ENCODE results near the gene DARS2.
A peak's percentile ranks its signal among the peaks of the same experiment; 100 is the strongest.
"Not testable (repeated sequence)": the region's sequence is repeated elsewhere in the genome, so short reads cannot be mapped to it uniquely, and the experiment has no call there.

DARS2 gene

DNA sequence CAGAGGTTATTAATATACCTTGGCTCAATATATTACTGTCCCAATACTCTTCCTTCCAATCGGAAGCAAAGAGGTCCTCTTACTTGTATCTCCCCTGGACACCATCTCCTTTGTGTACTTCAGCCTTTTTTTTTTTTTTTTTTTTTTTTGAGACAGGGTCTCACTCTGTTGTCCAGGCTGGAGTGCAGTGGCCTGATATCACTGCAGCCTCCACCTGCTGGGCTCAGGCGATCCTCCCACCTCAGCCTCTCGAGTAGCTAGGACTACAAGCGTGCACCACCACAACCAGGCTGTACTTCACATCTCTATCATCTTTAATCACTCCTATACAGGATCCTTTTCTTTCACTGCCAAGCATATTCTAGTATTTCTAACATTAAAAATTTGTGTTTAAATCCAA is 2.8 kb upstream of the DARS2 start:
- Histone ChIP-seq H3K4me3 (ENCODE audit: low read depth in 1 of 2, low read length in 2 of 2) (no peak overlapping the region), H3K27me3 (ENCODE audit: control insufficient read depth in 1 of 2, insufficient read depth in 2 of 2, low read length in 2 of 2) (no peaks in the 10 kb centered on the region), H3K9me3 (ENCODE audit: control insufficient read depth in 1 of 2, low read length in 2 of 2) (no peaks in the 10 kb centered on the region), H3K36me3 (ENCODE audit: control insufficient read depth in 1 of 2, insufficient read depth in 2 of 2, low read length in 2 of 2) (peaks cover 0 to 3% of the 10 kb centered on the region in 2 donors), H3K27ac (ENCODE audit: low read depth, low read length) (no peak overlapping the region), H3K9ac (ENCODE audit: low read depth in 1 of 2, low read length in 2 of 2) (no peak overlapping the region), H3K4me1 (ENCODE audit: control insufficient read depth in 1 of 2, insufficient read depth in 2 of 2, low read length in 2 of 2) (peaks cover 9 to 12% of the 10 kb centered on the region in 2 donors)

DNA sequence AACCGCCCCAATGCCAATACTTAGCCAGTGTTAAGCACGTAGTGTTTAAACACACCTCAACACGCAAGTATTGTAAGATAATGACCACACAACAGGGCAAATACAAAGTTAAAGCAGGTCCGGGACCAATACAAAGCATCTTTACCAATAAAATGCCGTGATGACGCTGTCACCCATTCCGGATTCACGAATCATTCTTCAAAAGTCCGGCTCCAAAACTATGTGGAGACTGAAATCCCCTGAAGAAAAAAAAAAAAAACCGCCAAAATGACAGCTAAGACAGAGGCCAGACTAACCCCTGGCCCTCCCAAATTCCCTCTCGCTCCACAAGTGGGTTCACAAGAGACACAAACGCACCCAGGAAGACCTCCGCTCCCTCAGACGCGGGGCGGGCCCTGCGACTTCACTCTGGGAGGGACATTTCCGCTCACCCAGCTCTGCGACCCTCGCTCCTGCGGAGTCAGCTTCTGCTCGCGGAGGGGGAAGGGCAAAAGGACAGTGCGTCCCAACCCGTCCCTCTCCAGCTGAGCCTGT is 625 bp upstream of the DARS2 start:
- H3K9me3 ChIP-seq (ENCODE audit: control insufficient read depth in 1 of 2, low read length in 2 of 2) = no peaks in the 10 kb centered on the region
- peaks cover 0 to 1% of the 10 kb centered on the region in 2 donors for H3K36me3 ChIP-seq (ENCODE audit: control insufficient read depth in 1 of 2, insufficient read depth in 2 of 2, low read length in 2 of 2)
- H3K9ac ChIP-seq (ENCODE audit: low read depth in 1 of 2, low read length in 2 of 2) = peak overlapping the region; percentile 71 to 87
- H3K27ac ChIP-seq (ENCODE audit: low read depth, low read length) = peak overlapping the region; percentile 33
- H3K4me3 ChIP-seq (ENCODE audit: low read depth in 1 of 2, low read length in 2 of 2) = peak overlapping the region; percentile 85 to 92
- H3K27me3 ChIP-seq (ENCODE audit: control insufficient read depth in 1 of 2, insufficient read depth in 2 of 2, low read length in 2 of 2) = no peaks in the 10 kb centered on the region
- H3K4me1 ChIP-seq (ENCODE audit: control insufficient read depth in 1 of 2, insufficient read depth in 2 of 2, low read length in 2 of 2) = peaks cover 9 to 12% of the 10 kb centered on the region in 2 donors

DNA sequence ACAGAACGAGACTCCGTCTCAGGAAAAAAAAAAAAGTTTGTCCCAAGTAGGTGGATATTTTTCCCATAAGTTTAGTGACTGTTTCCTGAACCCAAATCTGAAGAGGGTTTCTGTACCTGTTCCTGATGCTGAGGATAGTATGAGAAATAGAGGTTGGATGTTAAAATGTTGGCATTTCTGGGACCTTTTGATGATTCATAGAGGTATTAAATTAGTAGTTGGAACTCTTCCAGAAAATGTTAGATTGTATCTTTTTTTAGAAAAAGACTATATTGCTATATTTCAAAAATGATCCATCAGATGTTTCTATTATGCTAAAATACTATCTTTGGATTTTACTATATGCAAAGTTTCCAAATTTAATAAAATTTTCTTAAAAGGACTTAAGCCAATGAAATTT is 3.1 kb downstream of the DARS2 start:
- peaks cover 0 to 8% of the 10 kb centered on the region in 2 donors for H3K36me3 ChIP-seq (ENCODE audit: control insufficient read depth in 1 of 2, insufficient read depth in 2 of 2, low read length in 2 of 2)
- H3K9ac ChIP-seq (ENCODE audit: low read depth in 1 of 2, low read length in 2 of 2) = no peak overlapping the region
- H3K4me3 ChIP-seq (ENCODE audit: low read depth in 1 of 2, low read length in 2 of 2) = no peak overlapping the region
- H3K4me1 ChIP-seq (ENCODE audit: control insufficient read depth in 1 of 2, insufficient read depth in 2 of 2, low read length in 2 of 2) = peaks cover 9 to 12% of the 10 kb centered on the region in 2 donors
- H3K9me3 ChIP-seq (ENCODE audit: control insufficient read depth in 1 of 2, low read length in 2 of 2) = no peaks in the 10 kb centered on the region
- H3K27me3 ChIP-seq (ENCODE audit: control insufficient read depth in 1 of 2, insufficient read depth in 2 of 2, low read length in 2 of 2) = no peaks in the 10 kb centered on the region
- H3K27ac ChIP-seq (ENCODE audit: low read depth, low read length) = no peak overlapping the region

DNA sequence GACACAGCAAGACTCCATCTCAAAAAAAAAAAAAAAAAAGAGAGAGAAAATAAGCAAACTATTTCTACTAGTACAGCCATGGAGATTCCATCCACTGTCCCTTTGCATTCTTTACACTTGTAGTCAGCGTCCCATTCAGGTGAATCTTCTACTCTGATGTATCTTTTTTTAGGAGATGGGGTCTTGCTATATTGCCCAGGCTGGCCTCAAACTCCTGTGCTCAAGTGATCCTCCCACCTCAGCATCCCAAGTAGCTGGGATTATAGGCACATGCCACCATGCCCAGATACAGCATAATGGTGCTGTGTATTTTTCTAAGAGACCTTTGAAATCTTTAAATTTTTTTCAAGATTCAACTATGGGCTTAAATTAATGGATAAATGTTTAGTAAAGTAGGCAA is 8.3 kb downstream of the DARS2 start:
- peaks cover 5 to 26% of the 10 kb centered on the region in 2 donors for H3K36me3 ChIP-seq (ENCODE audit: control insufficient read depth in 1 of 2, insufficient read depth in 2 of 2, low read length in 2 of 2)
- no peaks in the 10 kb centered on the region for H3K4me1 ChIP-seq (ENCODE audit: control insufficient read depth in 1 of 2, insufficient read depth in 2 of 2, low read length in 2 of 2)

DNA sequence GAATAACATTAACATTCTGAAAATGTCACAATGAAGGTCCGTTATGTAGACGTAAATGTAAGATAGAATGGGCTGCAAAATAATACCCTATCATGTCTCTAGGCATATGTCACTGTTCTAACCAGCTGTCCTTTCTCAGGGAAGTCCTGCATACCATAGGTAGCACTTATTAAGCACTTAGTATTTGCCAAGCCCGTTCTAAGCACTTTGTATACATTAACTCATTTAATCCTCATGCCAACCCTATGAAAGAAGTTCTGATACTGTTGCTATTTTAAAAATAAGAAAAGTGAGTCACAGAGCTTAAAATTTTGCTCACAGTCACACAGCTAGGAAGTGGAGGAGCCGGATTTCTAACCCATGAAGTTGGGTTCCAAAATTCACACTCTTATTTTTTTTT is 27.6 kb downstream of the DARS2 start:
- H3K27me3 ChIP-seq (ENCODE audit: control insufficient read depth in 1 of 2, insufficient read depth in 2 of 2, low read length in 2 of 2) = no peaks in the 10 kb centered on the region
- no peaks in the 10 kb centered on the region for H3K4me1 ChIP-seq (ENCODE audit: control insufficient read depth in 1 of 2, insufficient read depth in 2 of 2, low read length in 2 of 2)
- H3K27ac ChIP-seq (ENCODE audit: low read depth, low read length) = no peak overlapping the region
- no peak overlapping the region for H3K9ac ChIP-seq (ENCODE audit: low read depth in 1 of 2, low read length in 2 of 2)
- no peak overlapping the region for H3K4me3 ChIP-seq (ENCODE audit: low read depth in 1 of 2, low read length in 2 of 2)
- no peaks in the 10 kb centered on the region for H3K9me3 ChIP-seq (ENCODE audit: control insufficient read depth in 1 of 2, low read length in 2 of 2)
- peaks cover 5 to 30% of the 10 kb centered on the region in 2 donors for H3K36me3 ChIP-seq (ENCODE audit: control insufficient read depth in 1 of 2, insufficient read depth in 2 of 2, low read length in 2 of 2)

More for the DNA sequence above, 8.3 kb downstream of the DARS2 start:
- no peaks in the 10 kb centered on the region for H3K27me3 ChIP-seq (ENCODE audit: control insufficient read depth in 1 of 2, insufficient read depth in 2 of 2, low read length in 2 of 2)
- H3K27ac ChIP-seq (ENCODE audit: low read depth, low read length) = no peak overlapping the region
- H3K9ac ChIP-seq (ENCODE audit: low read depth in 1 of 2, low read length in 2 of 2) = no peak overlapping the region
- H3K4me3 ChIP-seq (ENCODE audit: low read depth in 1 of 2, low read length in 2 of 2) = no peak overlapping the region
- H3K9me3 ChIP-seq (ENCODE audit: control insufficient read depth in 1 of 2, low read length in 2 of 2) = no peaks in the 10 kb centered on the region

DNA sequence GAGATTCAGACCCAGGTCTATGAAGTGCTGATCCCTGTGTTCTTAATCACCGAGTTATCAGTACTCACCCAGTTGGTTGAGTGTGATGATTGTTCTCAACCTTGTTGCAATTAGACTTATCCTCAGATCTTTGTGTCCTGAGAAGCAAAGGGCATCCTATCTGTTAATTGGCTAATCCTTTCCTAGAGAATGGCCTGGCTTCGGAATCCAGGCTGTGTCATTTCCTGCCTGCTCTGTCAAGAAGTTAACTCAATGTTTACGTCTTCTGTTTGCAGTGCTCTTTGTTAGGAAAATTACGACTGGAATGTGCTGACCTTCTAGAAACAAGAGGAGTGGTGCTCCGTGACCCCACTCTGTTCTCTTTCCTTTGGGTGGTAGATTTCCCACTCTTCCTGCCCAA is 28.6 kb downstream of the DARS2 start:
- H3K9ac ChIP-seq (ENCODE audit: low read depth in 1 of 2, low read length in 2 of 2) = no peak overlapping the region
- H3K27ac ChIP-seq (ENCODE audit: low read depth, low read length) = peak overlapping the region; percentile 8
- H3K4me3 ChIP-seq (ENCODE audit: low read depth in 1 of 2, low read length in 2 of 2) = no peak overlapping the region
- H3K9me3 ChIP-seq (ENCODE audit: control insufficient read depth in 1 of 2, low read length in 2 of 2) = no peaks in the 10 kb centered on the region
- H3K36me3 ChIP-seq (ENCODE audit: control insufficient read depth in 1 of 2, insufficient read depth in 2 of 2, low read length in 2 of 2) = peaks cover 10 to 39% of the 10 kb centered on the region in 2 donors
- H3K27me3 ChIP-seq (ENCODE audit: control insufficient read depth in 1 of 2, insufficient read depth in 2 of 2, low read length in 2 of 2) = no peaks in the 10 kb centered on the region
- no peaks in the 10 kb centered on the region for H3K4me1 ChIP-seq (ENCODE audit: control insufficient read depth in 1 of 2, insufficient read depth in 2 of 2, low read length in 2 of 2)

DNA sequence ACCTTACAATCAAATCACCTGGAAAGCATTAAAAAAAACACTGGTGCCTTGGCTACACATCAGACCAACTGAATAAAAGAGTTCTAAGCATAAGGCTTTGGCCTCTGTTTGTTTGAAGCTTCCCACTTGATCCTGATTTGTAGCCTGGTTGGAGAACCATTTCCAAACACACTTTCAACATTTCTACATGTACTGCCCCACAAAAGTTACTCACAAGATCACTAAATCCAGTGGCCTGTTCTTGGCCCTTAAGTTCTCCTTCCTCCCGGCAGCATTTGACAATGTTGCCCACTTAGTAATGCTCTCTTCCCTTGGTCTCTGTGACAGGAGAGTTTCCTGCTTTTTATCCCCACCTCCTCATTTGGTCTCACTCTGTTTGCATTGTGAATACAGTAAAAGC is 31.5 kb downstream of the DARS2 start:
- H3K27me3 ChIP-seq (ENCODE audit: control insufficient read depth in 1 of 2, insufficient read depth in 2 of 2, low read length in 2 of 2) = no peaks in the 10 kb centered on the region
- no peak overlapping the region for H3K27ac ChIP-seq (ENCODE audit: low read depth, low read length)
- H3K9me3 ChIP-seq (ENCODE audit: control insufficient read depth in 1 of 2, low read length in 2 of 2) = no peaks in the 10 kb centered on the region
- H3K9ac ChIP-seq (ENCODE audit: low read depth in 1 of 2, low read length in 2 of 2) = no peak overlapping the region
- H3K36me3 ChIP-seq (ENCODE audit: control insufficient read depth in 1 of 2, insufficient read depth in 2 of 2, low read length in 2 of 2) = peaks cover 10 to 41% of the 10 kb centered on the region in 2 donors
- no peaks in the 10 kb centered on the region for H3K4me1 ChIP-seq (ENCODE audit: control insufficient read depth in 1 of 2, insufficient read depth in 2 of 2, low read length in 2 of 2)
- H3K4me3 ChIP-seq (ENCODE audit: low read depth in 1 of 2, low read length in 2 of 2) = no peak overlapping the region

DNA sequence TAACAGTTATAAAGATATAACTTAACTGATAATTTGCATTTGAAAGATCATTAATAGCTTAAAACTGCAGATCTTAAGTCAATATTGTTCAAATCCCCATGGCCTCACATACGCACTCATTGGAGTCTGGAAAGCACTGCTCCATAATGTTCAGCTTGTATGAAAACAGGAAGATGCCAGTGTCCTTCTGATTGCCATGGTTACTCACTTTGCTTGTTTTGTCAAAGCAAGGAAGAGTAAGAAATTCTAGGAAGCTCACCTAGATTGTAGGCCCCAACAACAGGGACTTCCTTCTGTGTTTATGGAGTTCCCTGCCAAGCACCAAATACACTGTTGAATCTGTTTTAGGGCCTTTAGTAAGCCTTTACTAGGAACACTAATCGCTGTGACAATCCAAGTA is 32.4 kb downstream of the DARS2 start:
- Histone ChIP-seq H3K4me1 (ENCODE audit: control insufficient read depth in 1 of 2, insufficient read depth in 2 of 2, low read length in 2 of 2) (no peaks in the 10 kb centered on the region), H3K36me3 (ENCODE audit: control insufficient read depth in 1 of 2, insufficient read depth in 2 of 2, low read length in 2 of 2) (peaks cover 10 to 41% of the 10 kb centered on the region in 2 donors), H3K27ac (ENCODE audit: low read depth, low read length) (no peak overlapping the region), H3K9ac (ENCODE audit: low read depth in 1 of 2, low read length in 2 of 2) (no peak overlapping the region), H3K27me3 (ENCODE audit: control insufficient read depth in 1 of 2, insufficient read depth in 2 of 2, low read length in 2 of 2) (no peaks in the 10 kb centered on the region), H3K9me3 (ENCODE audit: control insufficient read depth in 1 of 2, low read length in 2 of 2) (no peaks in the 10 kb centered on the region), H3K4me3 (ENCODE audit: low read depth in 1 of 2, low read length in 2 of 2) (no peak overlapping the region)

DNA sequence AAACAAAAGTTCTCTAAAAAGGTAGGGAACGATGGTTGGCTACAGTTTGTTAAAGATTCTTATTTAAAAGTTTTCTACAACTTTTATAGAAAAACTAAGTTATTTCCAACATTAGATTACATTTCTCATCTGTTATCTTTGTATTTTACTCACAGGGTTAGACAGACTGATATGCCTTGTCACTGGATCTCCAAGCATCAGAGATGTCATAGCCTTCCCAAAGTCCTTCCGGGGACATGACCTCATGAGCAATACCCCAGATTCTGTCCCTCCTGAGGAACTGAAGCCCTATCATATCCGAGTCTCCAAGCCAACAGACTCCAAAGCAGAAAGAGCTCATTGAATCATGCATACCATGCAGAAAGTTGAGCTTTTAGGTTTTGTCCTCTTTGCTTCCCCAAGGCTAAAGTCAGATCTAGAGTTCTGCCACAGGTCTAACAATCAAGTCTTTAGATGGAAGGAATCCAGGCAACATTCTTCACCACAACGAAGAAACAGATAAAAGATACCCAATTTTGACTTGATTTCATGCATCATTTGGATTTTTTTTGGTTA is 33.0 kb downstream of the DARS2 start:
- Histone ChIP-seq H3K4me1 (ENCODE audit: control insufficient read depth in 1 of 2, insufficient read depth in 2 of 2, low read length in 2 of 2) (no peaks in the 10 kb centered on the region), H3K36me3 (ENCODE audit: control insufficient read depth in 1 of 2, insufficient read depth in 2 of 2, low read length in 2 of 2) (peaks cover 10 to 43% of the 10 kb centered on the region in 2 donors), H3K4me3 (ENCODE audit: low read depth in 1 of 2, low read length in 2 of 2) (no peak overlapping the region), H3K27ac (ENCODE audit: low read depth, low read length) (no peak overlapping the region), H3K27me3 (ENCODE audit: control insufficient read depth in 1 of 2, insufficient read depth in 2 of 2, low read length in 2 of 2) (no peaks in the 10 kb centered on the region), H3K9me3 (ENCODE audit: control insufficient read depth in 1 of 2, low read length in 2 of 2) (no peaks in the 10 kb centered on the region), H3K9ac (ENCODE audit: low read depth in 1 of 2, low read length in 2 of 2) (no peak overlapping the region)

DNA sequence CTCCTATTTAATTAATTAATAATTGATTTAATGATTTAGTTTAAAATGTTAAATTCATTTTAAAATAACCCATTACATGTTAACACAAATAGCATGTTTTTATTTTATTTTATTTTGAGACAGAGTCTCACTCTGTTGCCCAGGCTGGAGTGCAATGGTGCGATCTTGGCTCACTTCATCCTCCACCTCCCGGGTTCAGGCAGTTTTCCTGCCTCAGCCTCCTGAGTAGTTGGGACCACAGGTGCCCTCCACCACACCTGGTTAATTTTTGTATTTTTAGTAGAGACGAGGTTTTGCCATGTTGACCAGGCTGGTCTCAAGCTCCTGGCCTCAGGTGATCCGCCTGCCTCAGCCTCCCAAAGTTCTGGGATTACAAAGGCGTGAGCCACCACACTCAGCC is 35.1 kb downstream of the DARS2 start:
- not testable (repeated sequence) for H3K27me3 ChIP-seq (ENCODE audit: control insufficient read depth in 1 of 2, insufficient read depth in 2 of 2, low read length in 2 of 2); H3K4me3 ChIP-seq (ENCODE audit: low read depth in 1 of 2, low read length in 2 of 2); H3K4me1 ChIP-seq (ENCODE audit: control insufficient read depth in 1 of 2, insufficient read depth in 2 of 2, low read length in 2 of 2); H3K9me3 ChIP-seq (ENCODE audit: control insufficient read depth in 1 of 2, low read length in 2 of 2); H3K27ac ChIP-seq (ENCODE audit: low read depth, low read length); H3K9ac ChIP-seq (ENCODE audit: low read depth in 1 of 2, low read length in 2 of 2)
- peaks cover 30 to 48% of the 10 kb centered on the region in 2 donors for H3K36me3 ChIP-seq (ENCODE audit: control insufficient read depth in 1 of 2, insufficient read depth in 2 of 2, low read length in 2 of 2)

Measured in duodenal mucosa (tissue), 2 donors.